Spleen (tissue), 3 donors: ENCODE data around the gene OR5H1.

Source experiments
- POLR2A ChIP-seq, 3 donors: fragments of 450-650 bp; IDR thresholded peaks; one replicate each; pipeline ENCODE4 v1.5.1; 2017; ENCODE audit warnings: antibody characterized with exemption in 3 of 3, mild to moderate bottlenecking in 1 of 3
- POLR2AphosphoS5 ChIP-seq, 3 donors: sonication (generic); formaldehyde crosslinking; IDR thresholded peaks; one replicate each; pipeline ENCODE4 v1.5.1; 2017; ENCODE audit warnings: antibody characterized with exemption in 3 of 3

GRCh38 chr3:98115717-98116116, 14.8 kb upstream of the OR5H1 start:
- no peak for TF ChIP-seq POLR2A (IDR thresholded peaks at IDR 0.05)
- TF ChIP-seq POLR2AphosphoS5 (IDR thresholded peaks at IDR 0.05) = no peak
